Body of pancreas (tissue), 4 donors: ENCODE data around the gene PLEKHF1. TPM values are rescaled to one million over a fixed set of nuclear protein-coding genes. Genes with fewer than 3 reads are reported as not detected.

Source experiments
- ATAC-seq: fragments of 150-250 bp; one replicate; pipeline ENCODE4 v1.9.1; 2016
- DNase-seq, 4 donors: peaks; one replicate each; pipeline ENCODE4 v3.0.0-alpha.2; 2019
- H3K27ac ChIP-seq, 4 donors: fragments of 200-600 bp; sonication (generic); 1 replicate in 3 of 4; 2 replicates in 1 of 4; pipeline versions ENCODE4 v1.5.1 to v1.6.1; 2016 to 2019; ENCODE audit warnings: mild to moderate bottlenecking in 1 of 4, mixed read lengths in 1 of 4, moderate library complexity in 1 of 4
- H3K27me3 ChIP-seq, 2 donors: fragments of 200-600 bp; sonication (generic); one replicate each; pipeline ENCODE4 v1.6.0; 2016; ENCODE audit warnings: mild to moderate bottlenecking in 1 of 2
- H3K36me3 ChIP-seq, 2 donors: fragments of 200-600 bp; sonication (generic); replicated peaks in 1 of 2; 2 replicates each; pipeline ENCODE4 v1.5.1; 2016; ENCODE audit warnings: low read depth in 2 of 2; ENCODE audit not compliant: insufficient read depth in 1 of 2
- H3K4me1 ChIP-seq: fragments of 200-600 bp; sonication (generic); one replicate; pipeline ENCODE4 v1.6.0; 2016
- H3K4me3 ChIP-seq, 2 donors: fragments of 200-600 bp; sonication (generic); 1 replicate in 1 of 2; 2 replicates in 1 of 2; pipeline ENCODE4 v1.5.1; 2016 to 2019
- H3K9me3 ChIP-seq, 3 donors: fragments of 200-600 bp; sonication (generic); 1 replicate in 2 of 3; 2 replicates in 1 of 3; pipeline ENCODE4 v1.5.1; 2016
- CTCF ChIP-seq, 7 experiments: fragments of 450-650 bp in 4 of 7; fragments of 200-600 bp in 3 of 7; sonication (generic) in 3 of 7; IDR thresholded peaks; one replicate each; pipeline ENCODE4 v1.5.1; 2016 to 2019; ENCODE audit warnings: antibody characterized with exemption in 7 of 7
- POLR2A ChIP-seq, 3 donors: fragments of 450-650 bp; IDR thresholded peaks; one replicate each; pipeline ENCODE4 v1.6.1; 2016; ENCODE audit warnings: antibody characterized with exemption in 3 of 3, mild to moderate bottlenecking in 2 of 3
- WGBS, 2 donors: methylation state at CpG; one replicate each; pipeline ENCODE4 v1.1.5; 2017; 5-methylcytosine and 5-hydroxymethylcytosine counted together
- intact Hi-C: fragments of 100-400 bp; cut with DNase I; formaldehyde crosslinking; loops from one replicate; pipeline ENCODE4 v1.15.1; 2023
- total RNA-seq, 2 donors: library from RNA; depleted of rRNA; stranded (reverse); fragments of >200 nt; gene quantifications; one replicate each; pipeline ENCODE4 v1.1.0, GENCODE V29; 2016

The PLEKHF1 gene
- total RNA-seq, 2 donors from 2014 or later, result 13.5 to 16.5 TPM

- TF ChIP-seq POLR2A (IDR thresholded peaks at IDR 0.05), result no peak
- TF ChIP-seq CTCF (IDR thresholded peaks at IDR 0.05), result no peak
- H3K4me3 ChIP-seq, result no peak overlapping the region
- no peak for DNase-seq
- H3K4me1 ChIP-seq, result peaks cover 12% of the 10 kb centered on the region
- intact Hi-C loops, result no loop called here
- 88 to 90% methylated on average over 11 to 16 of the region's 16 CpGs for WGBS, 2 donors
- no peaks in the 10 kb centered on the region for H3K9me3 ChIP-seq
- no peak for ATAC-seq
- H3K27ac ChIP-seq, result no peak overlapping the region
- H3K36me3 ChIP-seq, result no peaks in the 10 kb centered on the region
- H3K27me3 ChIP-seq, result no peaks in the 10 kb centered on the region
These were observed 36.4 kb upstream of the PLEKHF1 start for GRCh38 chr19:29628661-29629385.

- WGBS, 2 donors, result 84 to 90% methylated on average over 5 of the region's 5 CpGs
- H3K4me1 ChIP-seq, result peaks cover 9% of the 10 kb centered on the region
- no peak for DNase-seq
- intact Hi-C loops, result no loop called here
- no peaks in the 10 kb centered on the region for H3K9me3 ChIP-seq
- no peak overlapping the region for H3K27ac ChIP-seq
- H3K36me3 ChIP-seq, result no peaks in the 10 kb centered on the region
- H3K27me3 ChIP-seq, result no peaks in the 10 kb centered on the region
- TF ChIP-seq CTCF (IDR thresholded peaks at IDR 0.05), result no peak
- no peak overlapping the region for H3K4me3 ChIP-seq
- no peak for ATAC-seq
These were observed 35.3 kb upstream of the PLEKHF1 start for GRCh38 chr19:29629836-29630534.

- ATAC-seq (no peak), DNase-seq (no peak)
- Histone ChIP-seq H3K27me3 (no peaks in the 10 kb centered on the region), H3K4me3 (no peak overlapping the region), H3K4me1 (peaks cover 2% of the 10 kb centered on the region), H3K9me3 (no peaks in the 10 kb centered on the region), H3K27ac (no peak overlapping the region), H3K36me3 (no peaks in the 10 kb centered on the region)
- intact Hi-C loops, result no loop called here
- WGBS, 2 donors, result 72 to 78% methylated on average over 2 of the region's 2 CpGs
- TF ChIP-seq POLR2A (IDR thresholded peaks at IDR 0.05) (no peak), CTCF (IDR thresholded peaks at IDR 0.05) (no peak)
These were observed 34.6 kb upstream of the PLEKHF1 start for GRCh38 chr19:29630655-29631054.

- Histone ChIP-seq H3K4me3 (no peak overlapping the region), H3K4me1 (no peaks in the 10 kb centered on the region), H3K36me3 (no peaks in the 10 kb centered on the region), H3K27me3 (no peaks in the 10 kb centered on the region), H3K9me3 (no peaks in the 10 kb centered on the region), H3K27ac (no peak overlapping the region)
- TF ChIP-seq POLR2A (IDR thresholded peaks at IDR 0.05) (no peak), CTCF (IDR thresholded peaks at IDR 0.05) (no peak)
- ATAC-seq (no peak), DNase-seq (no peak)
- 87 to 93% methylated on average over 2 to 3 of the region's 3 CpGs for WGBS, 2 donors
- intact Hi-C loops, result no loop called here
These were observed 33.8 kb upstream of the PLEKHF1 start for GRCh38 chr19:29631450-29631849.
